ENCODE results near the gene SESN1. TPM values are rescaled to one million over a fixed set of nuclear protein-coding genes. Genes with fewer than 3 reads are reported as not detected.

The SESN1 gene
- total and polyA plus RNA-seq, 7 donors: 15.1 to 176 (median 101) TPM

GRCh38 chr6:109051301-109052017 lies 43.2 kb downstream of the SESN1 start:
- Histone ChIP-seq H3K27me3 (ENCODE audit: insufficient read depth in 3 of 3, low read length in 2 of 3) (no peaks in the 10 kb centered on the region), H3K4me1 (peaks cover 62% of the 10 kb centered on the region), H3K36me3 (ENCODE audit: insufficient read depth in 1 of 2, low read depth in 1 of 2) (no peaks in the 10 kb centered on the region), H3K27ac (peak overlapping the region; percentile 50), H3K9me3 (no peaks in the 10 kb centered on the region), H3K4me3 (no peak overlapping the region)
- TF ChIP-seq CTCF (IDR thresholded peaks at IDR 0.05): no peak
- 63 to 81% (median 65%) methylated on average over 1 of the region's 1 CpG for WGBS, 3 donors
- ATAC-seq: no peak
- intact Hi-C loops (cut with DNase I): no loop called here
- DNase-seq: no peak

GRCh38 chr6:109050447-109051102 lies 44.1 kb downstream of the SESN1 start:
- ATAC-seq (no peak), DNase-seq (no peak)
- H3K27ac ChIP-seq: peak overlapping the region; percentile 50
- H3K4me3 ChIP-seq: no peak overlapping the region
- intact Hi-C loops (cut with DNase I): no loop called here
- no peaks in the 10 kb centered on the region for H3K9me3 ChIP-seq
- no peaks in the 10 kb centered on the region for H3K27me3 ChIP-seq (ENCODE audit: insufficient read depth in 3 of 3, low read length in 2 of 3)
- H3K4me1 ChIP-seq: peaks cover 55% of the 10 kb centered on the region
- TF ChIP-seq CTCF (IDR thresholded peaks at IDR 0.05): no peak
- WGBS, 3 donors: 22 to 72% (median 51%) methylated on average over 1 of the region's 1 CpG
- H3K36me3 ChIP-seq (ENCODE audit: insufficient read depth in 1 of 2, low read depth in 1 of 2): no peaks in the 10 kb centered on the region

- intact Hi-C loops (cut with DNase I): no loop called here
- Histone ChIP-seq H3K4me1 (peaks cover 51% of the 10 kb centered on the region), H3K36me3 (ENCODE audit: insufficient read depth in 1 of 2, low read depth in 1 of 2) (no peaks in the 10 kb centered on the region), H3K9me3 (no peaks in the 10 kb centered on the region), H3K27ac (peak overlapping the region; percentile 50), H3K27me3 (ENCODE audit: insufficient read depth in 3 of 3, low read length in 2 of 3) (no peaks in the 10 kb centered on the region), H3K4me3 (no peak overlapping the region)
- ATAC-seq: peak in 1 of 4 donors; percentile 27
- WGBS, 3 donors: 63 to 76% (median 68%) methylated on average over 2 of the region's 2 CpGs
- DNase-seq: no peak
- no peak for TF ChIP-seq CTCF (IDR thresholded peaks at IDR 0.05)
Observed at GRCh38 chr6:109050012-109050411, 44.6 kb downstream of the SESN1 start.

- Histone ChIP-seq H3K4me3 (no peak overlapping the region), H3K27ac (peak overlapping the region; percentile 56), H3K27me3 (ENCODE audit: insufficient read depth in 3 of 3, low read length in 2 of 3) (no peaks in the 10 kb centered on the region), H3K4me1 (peaks cover 39% of the 10 kb centered on the region), H3K36me3 (ENCODE audit: insufficient read depth in 1 of 2, low read depth in 1 of 2) (no peaks in the 10 kb centered on the region), H3K9me3 (no peaks in the 10 kb centered on the region)
- WGBS, 3 donors: 68 to 78% (median 69%) methylated on average over 3 of the region's 3 CpGs
- ATAC-seq (peak in 1 of 4 donors; percentile 27), DNase-seq (no peak)
- intact Hi-C loops (cut with DNase I): no loop called here
- no peak for TF ChIP-seq CTCF (IDR thresholded peaks at IDR 0.05)
Observed at GRCh38 chr6:109048670-109049415, 45.8 kb downstream of the SESN1 start.
